ENCODE measurements around the gene NHEJ1. TPM values are rescaled to one million over a fixed set of nuclear protein-coding genes. Genes with fewer than 3 reads are reported as not detected.

The NHEJ1 gene
- total RNA-seq, 2 experiments from 2014 or later, result 19.8 to 21.1 TPM

DNA sequence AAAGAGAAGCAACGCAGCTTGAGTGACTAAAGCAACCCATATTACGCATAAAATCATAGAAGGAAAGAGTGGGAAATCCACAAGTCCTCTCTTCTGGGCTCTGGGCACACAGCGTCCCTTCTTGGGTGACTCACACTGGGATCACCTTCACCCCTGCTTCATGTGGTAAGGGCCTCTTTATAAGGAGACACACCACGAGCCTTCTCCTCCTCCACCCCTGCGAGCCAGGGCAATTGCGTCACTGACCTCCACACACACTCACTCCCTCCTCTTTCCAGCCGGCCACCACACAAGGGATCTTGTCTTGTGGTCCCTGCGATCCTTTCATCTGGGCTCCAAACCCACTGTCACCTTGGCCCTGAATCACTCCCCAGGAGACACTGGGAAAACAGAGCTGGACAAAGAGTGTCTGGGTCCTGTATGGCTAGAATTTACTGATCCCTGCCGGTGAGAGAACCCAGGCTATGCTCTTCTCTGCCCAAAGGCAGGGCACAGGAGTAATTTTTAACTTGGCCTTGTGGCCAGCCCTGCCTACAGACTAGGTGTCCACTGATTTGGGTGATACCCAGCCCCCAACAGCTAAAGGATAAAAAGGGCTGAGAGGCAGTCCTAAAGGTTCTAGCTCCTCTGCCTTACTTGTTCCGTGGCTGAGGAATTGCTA lies 35.3 kb downstream of the NHEJ1 start:
- H3K9me3 Mint-ChIP-seq, result no peaks in the 10 kb centered on the region
- peaks cover 15% of the 10 kb centered on the region for H3K4me1 Mint-ChIP-seq
- peaks cover 5% of the 10 kb centered on the region for H3K36me3 Mint-ChIP-seq
- H3K27me3 Mint-ChIP-seq, result no peaks in the 10 kb centered on the region
- H3K27ac Mint-ChIP-seq, result no peak overlapping the region
- H3K4me3 Mint-ChIP-seq, result no peak overlapping the region
- no peak for DNase-seq

DNA sequence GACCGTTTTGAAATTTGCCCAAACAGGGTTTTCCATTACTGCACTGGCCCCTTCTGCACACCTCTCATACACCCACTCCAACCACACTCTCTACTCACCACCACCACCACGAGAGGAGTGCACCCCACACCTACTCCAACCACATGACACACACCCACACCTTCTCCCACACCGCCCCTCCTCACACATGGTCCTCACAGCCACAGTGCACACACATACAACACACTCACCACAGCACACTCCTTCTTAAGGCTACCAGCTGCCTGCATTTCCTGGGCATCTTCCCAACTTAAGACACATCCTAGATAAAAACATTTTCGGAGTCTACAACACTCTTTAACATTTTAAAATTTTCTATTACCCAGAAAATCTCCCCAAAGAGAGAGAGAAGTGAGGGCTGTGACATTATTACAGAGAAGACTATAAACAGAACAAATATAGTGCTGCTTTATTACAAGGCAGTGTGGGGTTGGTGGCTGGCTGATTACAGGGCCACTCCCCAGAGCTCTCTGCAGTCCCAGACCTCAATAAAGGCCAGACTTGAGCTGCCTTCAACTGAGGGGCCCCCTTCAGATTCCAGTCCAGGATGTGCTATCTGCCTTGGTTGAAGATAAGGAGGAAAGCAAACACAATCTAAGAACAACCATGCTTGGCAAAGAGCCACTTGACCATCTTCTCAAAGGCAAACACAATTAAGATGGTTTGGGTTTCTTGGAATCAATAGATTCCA lies 36.1 kb downstream of the NHEJ1 start:
- Mint-ChIP-seq H3K4me1 (peaks cover 15% of the 10 kb centered on the region), H3K27ac (peak overlapping the region; percentile 6), H3K4me3 (no peak overlapping the region), H3K9me3 (no peaks in the 10 kb centered on the region), H3K27me3 (no peaks in the 10 kb centered on the region), H3K36me3 (peaks cover 2% of the 10 kb centered on the region)
- no peak for DNase-seq

DNA sequence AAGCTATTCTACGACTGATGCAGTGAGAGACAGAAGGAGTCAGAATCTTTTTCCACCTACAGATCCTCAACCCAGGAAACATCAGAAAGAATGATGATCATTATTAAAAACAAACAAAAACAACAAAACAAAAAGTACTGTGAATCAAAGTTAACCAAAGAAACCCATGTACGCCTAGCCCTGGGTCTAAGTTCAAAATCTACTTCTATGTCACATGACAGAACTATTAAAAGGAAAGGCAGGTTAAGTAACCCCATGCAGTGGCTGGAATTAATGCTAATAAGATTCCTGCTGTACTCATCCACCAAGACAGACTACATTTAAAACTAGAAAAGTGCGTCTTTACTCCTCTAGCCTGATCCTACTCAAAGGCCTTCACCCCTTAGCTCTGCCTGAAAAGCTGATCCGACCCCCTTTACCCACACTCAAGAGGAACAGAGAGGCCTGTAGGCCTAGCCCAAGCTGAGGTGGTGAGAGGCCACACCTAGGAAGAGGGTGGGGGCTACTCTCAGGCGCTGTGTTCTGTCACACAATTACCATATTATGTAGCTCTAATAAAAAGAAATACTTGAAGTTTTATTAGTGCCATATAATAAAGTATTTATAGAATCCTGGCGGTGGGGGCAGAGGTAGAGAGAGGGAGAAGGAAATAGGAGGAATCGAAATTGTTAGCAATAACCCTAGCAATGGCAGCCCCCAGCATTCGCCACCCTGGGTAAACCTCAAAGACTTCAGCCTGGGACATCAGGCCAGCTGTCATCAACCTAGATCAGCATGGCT lies 37.1 kb downstream of the NHEJ1 start:
- Mint-ChIP-seq H3K9me3 (no peaks in the 10 kb centered on the region), H3K4me1 (peaks cover 15% of the 10 kb centered on the region), H3K27me3 (no peaks in the 10 kb centered on the region), H3K36me3 (peaks cover 2% of the 10 kb centered on the region), H3K4me3 (no peak overlapping the region), H3K27ac (no peak overlapping the region)
- DNase-seq, result no peak

DNA sequence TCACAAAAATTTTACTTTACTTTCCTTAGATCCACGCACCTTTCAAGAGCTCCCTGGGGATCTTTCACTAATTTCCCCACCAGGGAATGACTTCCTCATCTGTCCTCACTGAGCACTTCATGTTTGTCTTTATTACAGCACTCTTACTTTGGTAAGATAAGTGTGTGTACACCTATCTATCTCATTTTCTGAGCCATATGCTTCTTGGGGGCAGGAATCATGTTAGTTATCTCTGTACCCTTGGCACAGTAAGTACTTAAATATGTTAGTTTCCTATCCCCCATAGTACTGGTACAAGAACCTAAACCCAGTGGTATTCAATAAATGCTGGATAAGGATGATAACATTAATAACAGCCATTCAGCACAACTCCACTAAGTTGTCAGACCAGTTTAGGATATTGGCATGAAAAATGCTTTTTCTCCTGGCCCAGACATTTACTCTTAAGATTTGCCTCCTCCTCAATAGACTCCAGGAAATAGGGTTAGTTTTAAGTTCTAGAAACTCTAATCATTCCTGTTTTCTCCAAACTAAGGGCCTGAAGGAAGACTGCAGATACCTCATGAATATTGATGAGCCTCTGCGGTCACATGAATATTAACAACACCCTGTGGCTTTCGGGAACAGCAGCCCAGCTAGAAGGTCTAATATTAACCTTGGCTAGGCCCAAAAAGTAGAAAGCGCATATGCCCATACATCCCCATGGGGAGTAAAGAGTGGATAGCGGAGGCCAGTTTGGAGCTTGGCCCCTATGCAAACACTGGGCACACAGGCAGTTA lies 38.2 kb downstream of the NHEJ1 start:
- no peaks in the 10 kb centered on the region for H3K27me3 Mint-ChIP-seq
- DNase-seq, result no peak

DNA sequence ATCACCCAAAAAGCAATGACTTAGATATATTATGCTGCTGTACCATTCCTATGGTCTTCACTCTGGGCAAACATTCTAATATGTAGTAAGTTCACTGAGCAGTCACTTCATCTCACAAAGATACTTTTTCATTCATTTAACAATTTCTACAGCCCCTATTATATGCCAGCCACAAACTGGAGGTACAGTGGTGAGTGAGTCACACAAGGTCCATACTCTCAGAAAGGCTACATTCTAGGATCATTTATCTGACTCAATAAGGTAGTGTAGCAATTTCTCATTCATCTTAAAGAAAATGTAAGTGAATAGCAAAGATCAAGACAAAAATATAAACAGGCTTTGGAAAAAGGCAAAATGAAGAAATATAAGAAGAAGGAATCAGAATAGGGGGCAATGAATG lies 40.5 kb downstream of the NHEJ1 start:
- H3K27me3 Mint-ChIP-seq, result no peaks in the 10 kb centered on the region
- H3K27ac Mint-ChIP-seq, result no peak overlapping the region
- H3K36me3 Mint-ChIP-seq, result no peaks in the 10 kb centered on the region
- no peak for DNase-seq
- H3K9me3 Mint-ChIP-seq, result no peaks in the 10 kb centered on the region
- peaks cover 12% of the 10 kb centered on the region for H3K4me1 Mint-ChIP-seq
- H3K4me3 Mint-ChIP-seq, result no peak overlapping the region

More for the DNA sequence above, 38.2 kb downstream of the NHEJ1 start:
- peaks cover 2% of the 10 kb centered on the region for H3K36me3 Mint-ChIP-seq
- H3K4me1 Mint-ChIP-seq, result peaks cover 15% of the 10 kb centered on the region
- H3K9me3 Mint-ChIP-seq, result no peaks in the 10 kb centered on the region
- H3K27ac Mint-ChIP-seq, result no peak overlapping the region
- no peak overlapping the region for H3K4me3 Mint-ChIP-seq

DNA sequence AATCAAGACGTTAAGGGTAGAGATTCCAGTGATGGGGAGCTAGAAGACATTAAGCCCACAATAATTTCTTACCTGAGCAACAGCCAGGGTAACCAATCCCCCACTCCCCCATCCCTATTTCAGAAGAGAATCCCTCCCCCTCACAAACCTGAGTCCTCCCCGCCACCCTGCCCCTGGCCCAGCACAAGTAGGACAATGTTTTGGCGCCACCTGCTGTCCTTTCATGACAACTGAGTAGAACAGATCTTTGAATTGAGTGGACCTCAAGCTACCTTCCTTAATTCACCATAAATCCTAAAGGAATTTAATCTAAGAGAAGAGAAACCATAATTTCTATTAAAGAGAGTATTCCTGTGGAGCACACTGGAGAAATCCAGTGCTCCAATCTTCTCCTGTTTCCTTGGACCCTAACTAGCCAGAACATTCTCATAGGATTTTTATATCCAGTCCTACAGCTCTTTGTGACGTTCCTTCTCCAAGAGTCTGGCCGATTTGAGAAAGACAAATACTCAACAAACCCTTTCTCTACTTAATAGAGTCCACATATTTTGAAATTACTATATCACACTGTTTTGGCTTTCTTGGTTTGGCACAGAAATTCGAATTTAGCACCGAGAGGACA lies 41.1 kb downstream of the NHEJ1 start:
- DNase-seq, result peak; percentile 51
- Mint-ChIP-seq H3K4me1 (peaks cover 7% of the 10 kb centered on the region), H3K4me3 (no peak overlapping the region), H3K27me3 (no peaks in the 10 kb centered on the region), H3K36me3 (no peaks in the 10 kb centered on the region), H3K27ac (no peak overlapping the region), H3K9me3 (no peaks in the 10 kb centered on the region)

DNA sequence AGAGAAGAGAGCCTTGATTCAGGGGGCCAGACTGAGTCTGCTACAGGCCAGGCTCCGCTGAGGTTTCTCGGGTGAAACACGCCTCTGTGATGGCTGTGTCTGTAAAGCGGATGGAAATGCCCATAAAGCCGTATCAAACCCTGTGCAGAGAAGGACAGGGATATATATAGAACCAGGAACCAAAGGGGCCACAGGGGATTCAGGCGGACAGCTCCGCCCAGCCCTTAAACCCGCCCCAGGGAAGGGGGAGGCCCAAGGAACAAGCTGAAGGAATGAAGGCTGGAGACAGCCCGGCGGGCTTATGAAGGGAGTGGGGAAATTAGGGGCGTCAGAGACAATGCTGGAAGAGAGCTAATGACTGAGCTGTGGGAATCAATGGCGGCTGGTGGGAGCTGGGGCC lies 42.1 kb downstream of the NHEJ1 start:
- Mint-ChIP-seq H3K9me3 (no peaks in the 10 kb centered on the region), H3K4me1 (no peaks in the 10 kb centered on the region), H3K4me3 (no peak overlapping the region), H3K27me3 (no peaks in the 10 kb centered on the region), H3K36me3 (no peaks in the 10 kb centered on the region), H3K27ac (no peak overlapping the region)
- DNase-seq, result no peak

DNA sequence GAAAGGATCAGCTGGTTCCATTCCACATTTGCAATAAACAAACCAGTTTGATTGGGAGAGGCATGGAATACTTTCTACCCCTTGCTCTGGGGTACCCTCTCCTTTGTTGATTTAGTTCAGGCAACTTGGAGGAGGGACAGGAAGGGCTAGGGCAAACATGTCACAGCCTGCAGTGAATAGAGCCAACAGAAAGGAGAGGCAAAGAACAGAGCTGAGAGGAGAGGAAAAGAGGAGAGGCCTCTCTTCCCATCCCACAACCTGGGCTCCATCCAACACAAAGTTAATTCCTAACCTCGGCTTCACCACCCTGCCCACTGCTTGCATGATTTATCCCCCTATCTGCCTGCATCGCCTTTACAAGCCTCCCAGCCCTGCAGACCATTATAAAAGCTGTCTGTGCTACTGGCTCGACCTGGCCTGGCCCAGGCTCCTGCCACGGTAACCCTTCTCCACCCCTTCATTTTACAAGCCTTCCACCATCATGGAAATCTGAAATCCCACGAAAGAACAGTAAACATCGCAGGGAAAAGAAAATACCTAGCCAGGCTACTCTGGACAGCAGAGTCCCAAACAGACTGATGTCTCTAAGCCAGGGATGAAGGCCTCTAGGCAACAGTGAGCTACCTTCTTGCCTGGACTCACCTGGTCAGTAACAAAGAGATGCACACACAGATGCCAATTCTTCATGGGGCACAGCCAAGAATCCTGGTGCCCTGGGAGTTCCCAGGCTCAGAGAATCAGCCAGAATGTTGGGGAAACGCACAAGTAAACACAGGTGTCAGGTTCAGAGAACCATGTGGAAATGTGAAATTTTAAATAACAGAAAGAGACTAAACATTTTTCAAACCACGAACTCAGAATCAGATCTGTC lies 43.6 kb downstream of the NHEJ1 start:
- Mint-ChIP-seq H3K27me3 (no peaks in the 10 kb centered on the region), H3K27ac (no peak overlapping the region), H3K4me3 (no peak overlapping the region), H3K4me1 (peaks cover 8% of the 10 kb centered on the region), H3K9me3 (no peaks in the 10 kb centered on the region), H3K36me3 (no peaks in the 10 kb centered on the region)
- DNase-seq, result no peak

DNA sequence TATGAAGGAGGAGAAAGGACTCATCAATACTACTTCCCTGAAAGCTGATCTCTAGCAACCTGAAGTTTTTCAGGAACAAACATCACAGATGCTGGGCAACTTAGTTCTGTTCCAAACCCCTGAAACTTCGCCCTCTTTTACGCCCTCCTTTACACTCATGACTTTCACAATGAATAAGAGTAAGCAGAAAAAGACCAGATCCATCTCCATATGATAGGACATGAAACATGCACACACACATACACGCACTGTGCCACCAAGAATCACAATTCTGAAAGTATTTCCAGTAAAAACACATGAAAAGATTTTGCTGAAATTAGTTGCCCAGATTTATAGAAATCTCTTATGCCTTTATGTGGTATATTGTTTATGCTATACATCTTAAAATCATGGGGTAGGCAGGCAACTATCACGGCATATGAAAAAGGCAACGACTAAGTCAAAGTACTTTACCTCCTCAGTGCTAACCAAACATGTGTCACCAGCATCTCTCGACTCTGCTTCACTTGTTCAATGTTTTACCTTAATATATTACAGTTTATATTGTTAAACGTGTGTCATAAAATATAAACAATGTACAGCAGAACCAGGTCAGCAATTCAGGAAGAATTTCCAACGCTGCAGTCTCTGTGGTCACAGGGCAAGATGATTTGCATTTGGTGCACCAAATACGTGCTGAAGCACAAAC lies 47.8 kb downstream of the NHEJ1 start:
- Mint-ChIP-seq H3K9me3 (no peaks in the 10 kb centered on the region), H3K27me3 (no peaks in the 10 kb centered on the region), H3K36me3 (peaks cover 2% of the 10 kb centered on the region), H3K4me1 (peaks cover 27% of the 10 kb centered on the region), H3K27ac (no peak overlapping the region), H3K4me3 (no peak overlapping the region)
- DNase-seq, result no peak

DNA sequence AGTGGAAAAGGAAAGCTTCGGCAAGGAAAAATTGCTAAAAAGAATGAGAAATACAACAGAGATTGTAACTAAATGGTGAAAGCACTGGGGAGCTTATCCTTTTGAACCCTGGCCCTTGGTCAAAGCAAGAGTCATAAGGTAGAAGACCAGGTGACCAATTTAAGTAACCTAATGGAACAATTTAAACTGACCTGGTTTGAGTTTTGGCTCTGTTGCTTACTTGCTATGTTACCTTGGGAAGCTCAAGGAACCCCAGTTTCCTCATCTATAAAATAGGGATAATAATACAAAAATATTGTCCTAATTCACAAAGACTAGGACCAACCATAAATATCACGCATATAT lies 48.6 kb downstream of the NHEJ1 start:
- Mint-ChIP-seq H3K4me1 (peaks cover 27% of the 10 kb centered on the region), H3K27ac (no peak overlapping the region), H3K4me3 (no peak overlapping the region), H3K36me3 (peaks cover 4% of the 10 kb centered on the region), H3K27me3 (no peaks in the 10 kb centered on the region), H3K9me3 (no peaks in the 10 kb centered on the region)
- DNase-seq, result no peak

DNA sequence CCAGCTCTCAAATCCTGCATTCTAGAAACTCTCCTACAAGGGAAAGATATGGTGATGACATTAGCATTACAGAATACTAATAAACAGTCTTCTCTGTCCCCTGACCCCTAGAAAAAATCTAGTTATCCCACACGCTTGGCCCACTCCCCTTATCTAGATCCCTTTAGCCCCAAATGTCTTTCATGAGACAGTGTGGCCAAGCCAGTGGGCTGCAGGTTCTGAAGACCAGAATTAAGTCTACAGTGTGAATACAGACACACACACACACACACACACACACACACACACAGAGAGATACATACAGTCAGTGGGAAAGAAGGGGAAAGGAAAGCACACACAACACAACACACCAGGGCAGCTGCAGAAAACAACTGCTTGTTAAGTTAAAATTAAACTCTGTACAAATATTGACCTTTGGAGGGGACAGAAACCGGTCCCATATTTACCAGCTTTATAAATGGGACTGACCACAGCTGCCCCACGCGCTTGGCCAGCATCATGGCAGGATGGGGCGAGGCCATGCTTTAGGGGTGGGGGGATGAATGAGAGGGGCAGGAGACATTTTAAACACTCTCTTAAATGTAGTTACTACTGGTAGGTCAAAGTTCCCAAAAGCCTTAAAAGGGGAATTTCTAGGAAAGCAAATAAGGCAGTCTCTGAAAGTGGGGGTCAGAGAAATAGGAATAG lies 49.1 kb downstream of the NHEJ1 start:
- H3K4me3 Mint-ChIP-seq, result no peak overlapping the region
- no peak for DNase-seq
- H3K27me3 Mint-ChIP-seq, result no peaks in the 10 kb centered on the region
- H3K9me3 Mint-ChIP-seq, result no peaks in the 10 kb centered on the region
- H3K27ac Mint-ChIP-seq, result no peak overlapping the region
- H3K36me3 Mint-ChIP-seq, result peaks cover 6% of the 10 kb centered on the region
- peaks cover 31% of the 10 kb centered on the region for H3K4me1 Mint-ChIP-seq

DNA sequence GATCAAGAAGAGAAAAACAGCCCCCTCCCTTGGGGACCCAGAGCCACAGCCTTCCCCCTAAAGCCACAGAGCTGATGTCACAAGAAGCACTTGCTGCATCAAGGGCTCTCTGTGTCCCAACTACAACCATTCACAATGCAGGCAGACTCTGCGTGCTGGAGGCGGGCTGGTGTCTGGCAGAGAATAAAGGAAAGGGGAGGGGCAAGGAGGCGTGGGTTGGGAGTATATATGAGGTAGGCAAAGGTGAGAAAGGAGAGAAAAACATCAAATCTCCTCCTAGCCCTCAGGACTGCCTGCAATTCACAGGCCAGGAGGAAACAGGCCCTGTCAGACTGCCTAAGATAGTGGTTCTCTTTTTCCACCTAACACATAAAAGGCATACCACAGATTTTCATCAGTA lies 51.1 kb downstream of the NHEJ1 start:
- peak overlapping the region; percentile 81 for H3K27ac Mint-ChIP-seq
- H3K4me3 Mint-ChIP-seq, result no peak overlapping the region
- peaks cover 47% of the 10 kb centered on the region for H3K4me1 Mint-ChIP-seq
- DNase-seq, result peak; percentile 81
- no peaks in the 10 kb centered on the region for H3K9me3 Mint-ChIP-seq
- H3K36me3 Mint-ChIP-seq, result peaks cover 8% of the 10 kb centered on the region
- no peaks in the 10 kb centered on the region for H3K27me3 Mint-ChIP-seq

DNA sequence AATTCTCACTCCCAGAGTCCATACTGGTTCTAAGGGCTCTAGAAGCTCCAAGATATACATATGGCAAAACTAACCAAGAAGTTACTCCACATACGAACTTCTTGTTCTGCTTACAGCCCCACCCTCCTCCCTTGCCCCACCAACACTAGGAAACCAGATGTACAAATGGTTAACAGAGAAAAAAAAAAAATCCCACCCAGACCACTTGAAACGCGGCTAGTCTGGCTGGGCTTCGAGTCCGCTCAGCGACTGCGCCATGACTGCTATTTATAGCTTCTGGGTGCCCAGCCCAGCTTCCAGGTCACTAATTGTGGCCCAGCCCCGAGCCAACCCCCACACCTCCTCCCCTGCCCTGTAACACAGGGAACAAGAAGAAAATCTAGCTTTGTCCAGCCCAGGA lies 52.9 kb downstream of the NHEJ1 start:
- no peaks in the 10 kb centered on the region for H3K9me3 Mint-ChIP-seq
- DNase-seq, result no peak
- no peak overlapping the region for H3K4me3 Mint-ChIP-seq
- no peak overlapping the region for H3K27ac Mint-ChIP-seq
- H3K27me3 Mint-ChIP-seq, result no peaks in the 10 kb centered on the region
- peaks cover 49% of the 10 kb centered on the region for H3K4me1 Mint-ChIP-seq
- peaks cover 14% of the 10 kb centered on the region for H3K36me3 Mint-ChIP-seq

All from activated naive CD8-positive, alpha-beta T cell treated with anti-CD3 and anti-CD28 coated beads for 36 hours (primary cell).